Esophagus muscularis mucosa (tissue), 4 donors: ENCODE measurements around the gene DGKB.

Source experiments
- CTCF ChIP-seq, 3 experiments: fragments of 200-600 bp in 2 of 3; fragments of 450-650 bp in 1 of 3; sonication (generic) in 2 of 3; IDR thresholded peaks; one replicate each; pipeline ENCODE4 v1.5.1; 2017 to 2019; ENCODE audit warnings: antibody characterized with exemption in 3 of 3, mild to moderate bottlenecking in 2 of 3, moderate library complexity in 1 of 3
- EP300 ChIP-seq: sonication (generic); formaldehyde crosslinking; IDR thresholded peaks from one replicate; pipeline ENCODE4 v1.6.1; 2017; ENCODE audit warnings: antibody characterized with exemption
- POLR2A ChIP-seq: fragments of 450-650 bp; IDR thresholded peaks from one replicate; pipeline ENCODE4 v1.6.1; 2017; ENCODE audit warnings: antibody characterized with exemption, moderate library complexity, mild to moderate bottlenecking, low read depth

- TF ChIP-seq CTCF (IDR thresholded peaks at IDR 0.05) (no peak), EP300 (no peak), POLR2A (no peak)
These were observed 701.2 kb downstream of the DGKB start for GRCh38 chr7:14201353-14201752.
